NCI-H187 (cell line): ENCODE results near the gene ENKD1.
A peak's percentile ranks its signal among the peaks of the same experiment; 100 is the strongest.

Experiments used
- DNase-seq, 2 experiments: peaks; one replicate each; lab custom pipeline; 2025; lab: John Stamatoyannopoulos, UW

The ENKD1 gene

GRCh38 chr16:67663151-67663876 lies 3.2 kb downstream of the ENKD1 start:
- DNase-seq, result no peak

GRCh38 chr16:67662653-67663010 lies 3.9 kb downstream of the ENKD1 start:
- DNase-seq, result no peak

GRCh38 chr16:67661886-67662652 lies 4.5 kb downstream of the ENKD1 start:
- no peak for DNase-seq

- no peak for DNase-seq
Observed at GRCh38 chr16:67661101-67661761, 5.3 kb downstream of the ENKD1 start.

- peak; percentile 75 to 85 for DNase-seq
Observed at GRCh38 chr16:67660564-67661028, 6.0 kb downstream of the ENKD1 start, which contains the start of gene PARD6A. Gene PARD6A, plus strand, starts transcription at chr16:67660960. Its CDS starts 79 bp downstream, at chr16:67661039.

GRCh38 chr16:67659675-67660563 lies 6.6 kb downstream of the ENKD1 start, which contains the start of gene ACD:
Gene ACD, minus strand, starts transcription at chr16:67660260. Its CDS starts 40 bp downstream, at chr16:67660220.
- DNase-seq, result peak; percentile 61 to 79

GRCh38 chr16:67658849-67659674 lies 7.5 kb downstream of the ENKD1 start:
- no peak for DNase-seq

- no peak for DNase-seq
Observed at GRCh38 chr16:67657751-67658518, 8.6 kb downstream of the ENKD1 start.

GRCh38 chr16:67657017-67657608 lies 9.4 kb downstream of the ENKD1 start:
- no peak for DNase-seq

GRCh38 chr16:67656344-67657016 lies 10.1 kb downstream of the ENKD1 start:
- DNase-seq, result no peak

- DNase-seq, result no peak
Observed at GRCh38 chr16:67655363-67655762, 11.2 kb downstream of the ENKD1 start.

- DNase-seq, result no peak
Observed at GRCh38 chr16:67654403-67654911, 12.1 kb downstream of the ENKD1 start.

GRCh38 chr16:67653789-67654402 lies 12.7 kb downstream of the ENKD1 start:
- DNase-seq, result no peak

GRCh38 chr16:67653128-67653788 lies 13.3 kb downstream of the ENKD1 start:
- DNase-seq, result no peak

- peak in 1 of 2 experiments; percentile 1 for DNase-seq
Observed at GRCh38 chr16:67652578-67653127, 13.9 kb downstream of the ENKD1 start.

- DNase-seq, result no peak
Observed at GRCh38 chr16:67651847-67652246, 14.7 kb downstream of the ENKD1 start.

GRCh38 chr16:67651039-67651438 lies 15.5 kb downstream of the ENKD1 start:
- DNase-seq, result no peak
